ENCODE results near the gene PDS5B. TPM values are rescaled to one million over a fixed set of nuclear protein-coding genes. Genes with fewer than 3 reads are reported as not detected.

The PDS5B gene
- total and polyA plus RNA-seq, 2 of the 8 experiments (the other 6 are each of a cell fraction or from before 2014, with no cell fraction given): 5.5 to 54.6 TPM

DNA sequence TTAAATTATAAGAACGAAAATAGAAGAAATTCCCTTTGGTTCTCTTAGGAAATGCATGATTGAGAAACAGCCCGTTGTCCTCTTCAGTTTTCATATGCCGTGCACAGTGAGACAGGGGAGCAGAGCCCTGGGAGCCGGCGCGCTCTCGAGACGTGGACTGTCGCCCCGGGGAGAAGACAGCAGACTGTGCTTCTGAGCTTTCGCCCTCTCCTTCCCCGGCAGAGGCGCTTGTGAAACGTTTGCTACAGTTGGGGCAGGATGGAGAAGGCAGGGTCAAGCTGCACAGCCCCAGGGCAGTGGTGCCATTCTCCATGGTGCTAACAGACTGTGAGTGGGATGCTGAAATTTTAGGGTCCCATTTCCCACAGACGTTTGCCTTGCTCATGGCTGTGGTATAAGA, 237.8 kb downstream of the PDS5B start:
- H4K20me1 ChIP-seq (replicated peaks in 1 of 2; ENCODE audit: control insufficient read depth in 1 of 2, insufficient read depth in 2 of 2, low read length in 2 of 2): peaks cover 0 to 2% of the 10 kb centered on the region in 2 experiments

More for the DNA sequence above, 237.8 kb downstream of the PDS5B start:
- H3K23me2 ChIP-seq (ENCODE audit: low read depth, low read length): peaks cover 2% of the 10 kb centered on the region; the same call in 1 of the 2 replicates
- H3K14ac ChIP-seq (ENCODE audit: insufficient read length): no peak overlapping the region
- no peak overlapping the region for H3K4ac ChIP-seq (replicated peaks; ENCODE audit: insufficient read length, low read depth, low read length)
- no peaks in the 10 kb centered on the region for H3K36me3 ChIP-seq (ENCODE audit: control insufficient read depth in 2 of 4, insufficient read depth in 4 of 4, low read length in 3 of 4)
- CTCF ChIA-PET (ENCODE audit: partially characterized antibody): no interaction called here
- no peak overlapping the region for H4K5ac ChIP-seq (ENCODE audit: insufficient read length, low read depth, low read length)
- peak overlapping the region; percentile 30; the same call in 1 of the 2 replicates for H2BK5ac ChIP-seq (ENCODE audit: low read depth, low read length)
- no peak for TF ChIP-seq ASH2L (IDR thresholded peaks at IDR 0.05; ENCODE audit: low read length)
- no peak for TF ChIP-seq NRF1 (IDR thresholded peaks at IDR 0.05; ENCODE audit: low read depth, low read length)
- no peak for TF ChIP-seq CBX5 (IDR thresholded peaks at IDR 0.05; ENCODE audit: low read depth, low read length)
- no peak for TF ChIP-seq SAP30 (IDR thresholded peaks at IDR 0.05; ENCODE audit: insufficient read depth, insufficient replicate concordance, low read length)
- TF ChIP-seq, protein P1, sequence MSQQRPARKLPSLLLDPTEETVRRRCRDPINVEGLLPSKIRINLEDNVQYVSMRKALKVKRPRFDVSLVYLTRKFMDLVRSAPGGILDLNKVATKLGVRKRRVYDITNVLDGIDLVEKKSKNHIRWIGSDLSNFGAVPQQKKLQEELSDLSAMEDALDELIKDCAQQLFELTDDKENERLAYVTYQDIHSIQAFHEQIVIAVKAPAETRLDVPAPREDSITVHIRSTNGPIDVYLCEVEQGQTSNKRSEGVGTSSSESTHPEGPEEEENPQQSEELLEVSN (IDR thresholded peaks at IDR 0.05): no peak
- TF ChIP-seq SIN3A (conservative IDR thresholded peaks at IDR 0.05 in 1 of 2, IDR thresholded peaks at IDR 0.05 in 1 of 2; ENCODE audit: low read depth in 1 of 2, low read length in 2 of 2): no peak
- TF ChIP-seq POLR2A (IDR thresholded peaks at IDR 0.05; ENCODE audit: control extremely low read depth in 1 of 2, low read depth in 2 of 2, low read length in 2 of 2): no peak
- no peak for TF ChIP-seq POLR2AphosphoS5 (IDR thresholded peaks at IDR 0.05; ENCODE audit: low read depth, low read length)
- no peak for TF ChIP-seq BCL11A (IDR thresholded peaks at IDR 0.05; ENCODE audit: low read depth in 2 of 2, low read length in 2 of 2)
- H3K79me1 ChIP-seq (ENCODE audit: low read depth, low read length): no peaks in the 10 kb centered on the region
- H2BK15ac ChIP-seq (ENCODE audit: low read length): no peak overlapping the region
- H3K79me2 ChIP-seq (ENCODE audit: control insufficient read depth in 1 of 2, insufficient read depth in 2 of 2, low read length in 2 of 2): no peaks in the 10 kb centered on the region
- POLR2A ChIA-PET (ENCODE audit: partially characterized antibody): no interaction called here
- H3K4me1 ChIP-seq (replicated peaks in 1 of 4; ENCODE audit: control insufficient read depth in 3 of 4, insufficient read depth in 4 of 4, low read length in 3 of 4): peaks cover 0 to 5% (median 3%) of the 10 kb centered on the region in 4 experiments; a peak in 2 of 7 replicates
- H2BK20ac ChIP-seq (ENCODE audit: low read length): no peak overlapping the region
- no peak overlapping the region for H3K18ac ChIP-seq (ENCODE audit: extremely low read depth, low read length)
- H3K27ac ChIP-seq (ENCODE audit: low read depth, low read length): no peak overlapping the region
- H3K4me3 ChIP-seq (ENCODE audit: extremely low read depth in 1 of 4, insufficient read depth in 2 of 4, low read depth in 3 of 4, low read length in 4 of 4): no peak overlapping the region
- H3K56ac ChIP-seq (replicated peaks; ENCODE audit: insufficient read length, low read depth, low read length): no peak overlapping the region
- no peak overlapping the region for H2AK5ac ChIP-seq (ENCODE audit: low read depth, low read length)
- 90% methylated on average over 15 of the region's 15 CpGs; no CpG with 5 or more reads in 1 of the 2 experiments for WGBS, 2 experiments (ENCODE audit: extremely low coverage in 1 of 2, insufficient coverage in 1 of 2, insufficient read length in 1 of 2, insufficient replicate concordance in 2 of 2, low coverage in 1 of 2, low lambda C conversion rate in 2 of 2, missing lambda C conversion rate in 1 of 2)
- H4K91ac ChIP-seq (replicated peaks; ENCODE audit: insufficient read length, low read length): no peak overlapping the region
- peak overlapping the region; percentile 33 for H2BK120ac ChIP-seq (replicated peaks; ENCODE audit: low read depth, low read length)
- no peak for FAIRE-seq
- H3K23ac ChIP-seq (ENCODE audit: insufficient read length): no peak overlapping the region
- H2BK12ac ChIP-seq (ENCODE audit: low read depth, low read length): peak overlapping the region; percentile 69; the same call in 1 of the 2 replicates
- no peak overlapping the region for H3K9ac ChIP-seq (replicated peaks in 1 of 4; ENCODE audit: extremely low read depth in 1 of 4, low read depth in 3 of 4, low read length in 3 of 4)
- H4K8ac ChIP-seq (ENCODE audit: extremely low read depth, insufficient read depth, low read length): no peak overlapping the region
- H3K9me3 ChIP-seq (ENCODE audit: insufficient read depth in 2 of 2, low read depth in 1 of 2, low read length in 1 of 2): no peaks in the 10 kb centered on the region
- no peak overlapping the region for H3K4me2 ChIP-seq (ENCODE audit: insufficient read depth in 1 of 2, low read depth in 2 of 2, low read length in 2 of 2)
- peak overlapping the region; percentile 56 for H2AFZ ChIP-seq (ENCODE audit: low read length)
- no peak for DNase-seq (ENCODE audit: low read depth in 1 of 2, low spot score in 2 of 2)
- H3K27me3 ChIP-seq (replicated peaks in 1 of 4; ENCODE audit: control insufficient read depth in 3 of 4, extremely low read depth in 1 of 4, insufficient read depth in 3 of 4, low read length in 3 of 4): no peaks in the 10 kb centered on the region

Measured in H1 (cell line).